ENCODE measurements around the gene GRM4. TPM values are rescaled to one million over a fixed set of nuclear protein-coding genes. Genes with fewer than 3 reads are reported as not detected.

The GRM4 gene
- total and polyA plus RNA-seq, 4 donors, result not detected

GRCh38 chr6:34176261-34177031 lies 30.6 kb upstream of the GRM4 start:
- DNase-seq (ENCODE audit: low spot score), result no peak
- Histone ChIP-seq H3K36me3 (ENCODE audit: control insufficient read depth in 4 of 4, insufficient read depth in 3 of 4, low read depth in 1 of 4, low read length in 3 of 4) (no peaks in the 10 kb centered on the region), H3K9me3 (ENCODE audit: control insufficient read depth in 4 of 4, low read length in 3 of 4) (no peaks in the 10 kb centered on the region), H3K27me3 (ENCODE audit: control insufficient read depth in 4 of 4, insufficient read depth in 4 of 4, low read length in 3 of 4) (no peaks in the 10 kb centered on the region), H3K4me1 (ENCODE audit: control insufficient read depth in 4 of 4, insufficient read depth in 4 of 4, low read length in 3 of 4) (no peaks in the 10 kb centered on the region), H3K4me3 (ENCODE audit: low read depth in 1 of 3, low read length in 3 of 3) (no peak overlapping the region), H3K27ac (ENCODE audit: low read depth in 1 of 2, low read length in 2 of 2) (no peak overlapping the region), H3K9ac (ENCODE audit: low read depth in 1 of 2, low read length in 2 of 2) (no peak overlapping the region)
- WGBS, result 82% methylated on average over 9 of the region's 9 CpGs
- TF ChIP-seq CTCF (IDR thresholded peaks at IDR 0.05; ENCODE audit: low read depth, low read length, missing input control) (no peak), HNF4G (IDR thresholded peaks at IDR 0.05) (no peak), SP1 (IDR thresholded peaks at IDR 0.05) (no peak), TAF1 (conservative IDR thresholded peaks at IDR 0.05) (no peak), FOXA1 (IDR thresholded peaks at IDR 0.05) (no peak), ATF3 (IDR thresholded peaks at IDR 0.05) (no peak), GABPA (IDR thresholded peaks at IDR 0.05 in 1 of 2, conservative IDR thresholded peaks at IDR 0.05 in 1 of 2) (no peak), HNF4A (conservative IDR thresholded peaks at IDR 0.05) (no peak), FOXA2 (IDR thresholded peaks at IDR 0.05) (no peak), EGR1 (IDR thresholded peaks at IDR 0.05; ENCODE audit: low read depth in 2 of 2) (no peak)
- TF ChIP-seq, protein P1, sequence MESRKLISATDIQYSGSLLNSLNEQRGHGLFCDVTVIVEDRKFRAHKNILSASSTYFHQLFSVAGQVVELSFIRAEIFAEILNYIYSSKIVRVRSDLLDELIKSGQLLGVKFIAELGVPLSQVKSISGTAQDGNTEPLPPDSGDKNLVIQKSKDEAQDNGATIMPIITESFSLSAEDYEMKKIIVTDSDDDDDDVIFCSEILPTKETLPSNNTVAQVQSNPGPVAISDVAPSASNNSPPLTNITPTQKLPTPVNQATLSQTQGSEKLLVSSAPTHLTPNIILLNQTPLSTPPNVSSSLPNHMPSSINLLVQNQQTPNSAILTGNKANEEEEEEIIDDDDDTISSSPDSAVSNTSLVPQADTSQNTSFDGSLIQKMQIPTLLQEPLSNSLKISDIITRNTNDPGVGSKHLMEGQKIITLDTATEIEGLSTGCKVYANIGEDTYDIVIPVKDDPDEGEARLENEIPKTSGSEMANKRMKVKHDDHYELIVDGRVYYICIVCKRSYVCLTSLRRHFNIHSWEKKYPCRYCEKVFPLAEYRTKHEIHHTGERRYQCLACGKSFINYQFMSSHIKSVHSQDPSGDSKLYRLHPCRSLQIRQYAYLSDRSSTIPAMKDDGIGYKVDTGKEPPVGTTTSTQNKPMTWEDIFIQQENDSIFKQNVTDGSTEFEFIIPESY (IDR thresholded peaks at IDR 0.05), result no peak

- DNase-seq (ENCODE audit: low spot score), result no peak
- H3K4me1 ChIP-seq (ENCODE audit: control insufficient read depth in 4 of 4, insufficient read depth in 4 of 4, low read length in 3 of 4), result no peaks in the 10 kb centered on the region
- TF ChIP-seq SP1 (IDR thresholded peaks at IDR 0.05), result no peak
- no peak for TF ChIP-seq JUND (IDR thresholded peaks at IDR 0.05)
- no peak for TF ChIP-seq EGR1 (IDR thresholded peaks at IDR 0.05; ENCODE audit: low read depth in 2 of 2)
- no peak for TF ChIP-seq TAF1 (conservative IDR thresholded peaks at IDR 0.05)
- TF ChIP-seq ATF3 (IDR thresholded peaks at IDR 0.05), result no peak
- TF ChIP-seq CTCF (IDR thresholded peaks at IDR 0.05; ENCODE audit: low read depth, low read length, missing input control), result no peak
- TF ChIP-seq YY1 (IDR thresholded peaks at IDR 0.05), result no peak
- TF ChIP-seq, protein P1 (IDR thresholded peaks at IDR 0.05), result no peak
- TF ChIP-seq, protein P2, sequence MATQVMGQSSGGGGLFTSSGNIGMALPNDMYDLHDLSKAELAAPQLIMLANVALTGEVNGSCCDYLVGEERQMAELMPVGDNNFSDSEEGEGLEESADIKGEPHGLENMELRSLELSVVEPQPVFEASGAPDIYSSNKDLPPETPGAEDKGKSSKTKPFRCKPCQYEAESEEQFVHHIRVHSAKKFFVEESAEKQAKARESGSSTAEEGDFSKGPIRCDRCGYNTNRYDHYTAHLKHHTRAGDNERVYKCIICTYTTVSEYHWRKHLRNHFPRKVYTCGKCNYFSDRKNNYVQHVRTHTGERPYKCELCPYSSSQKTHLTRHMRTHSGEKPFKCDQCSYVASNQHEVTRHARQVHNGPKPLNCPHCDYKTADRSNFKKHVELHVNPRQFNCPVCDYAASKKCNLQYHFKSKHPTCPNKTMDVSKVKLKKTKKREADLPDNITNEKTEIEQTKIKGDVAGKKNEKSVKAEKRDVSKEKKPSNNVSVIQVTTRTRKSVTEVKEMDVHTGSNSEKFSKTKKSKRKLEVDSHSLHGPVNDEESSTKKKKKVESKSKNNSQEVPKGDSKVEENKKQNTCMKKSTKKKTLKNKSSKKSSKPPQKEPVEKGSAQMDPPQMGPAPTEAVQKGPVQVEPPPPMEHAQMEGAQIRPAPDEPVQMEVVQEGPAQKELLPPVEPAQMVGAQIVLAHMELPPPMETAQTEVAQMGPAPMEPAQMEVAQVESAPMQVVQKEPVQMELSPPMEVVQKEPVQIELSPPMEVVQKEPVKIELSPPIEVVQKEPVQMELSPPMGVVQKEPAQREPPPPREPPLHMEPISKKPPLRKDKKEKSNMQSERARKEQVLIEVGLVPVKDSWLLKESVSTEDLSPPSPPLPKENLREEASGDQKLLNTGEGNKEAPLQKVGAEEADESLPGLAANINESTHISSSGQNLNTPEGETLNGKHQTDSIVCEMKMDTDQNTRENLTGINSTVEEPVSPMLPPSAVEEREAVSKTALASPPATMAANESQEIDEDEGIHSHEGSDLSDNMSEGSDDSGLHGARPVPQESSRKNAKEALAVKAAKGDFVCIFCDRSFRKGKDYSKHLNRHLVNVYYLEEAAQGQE (IDR thresholded peaks at IDR 0.05), result no peak
- no peak for TF ChIP-seq NR2F2 (IDR thresholded peaks at IDR 0.05)
- TF ChIP-seq RXRA (IDR thresholded peaks at IDR 0.05), result no peak
- TF ChIP-seq GABPA (IDR thresholded peaks at IDR 0.05 in 1 of 2, conservative IDR thresholded peaks at IDR 0.05 in 1 of 2), result no peak
- no peak overlapping the region for H3K4me3 ChIP-seq (ENCODE audit: low read depth in 1 of 3, low read length in 3 of 3)
- H3K27ac ChIP-seq (ENCODE audit: low read depth in 1 of 2, low read length in 2 of 2), result no peak overlapping the region
- H3K9ac ChIP-seq (ENCODE audit: low read depth in 1 of 2, low read length in 2 of 2), result no peak overlapping the region
- no peaks in the 10 kb centered on the region for H3K27me3 ChIP-seq (ENCODE audit: control insufficient read depth in 4 of 4, insufficient read depth in 4 of 4, low read length in 3 of 4)
- no peaks in the 10 kb centered on the region for H3K36me3 ChIP-seq (ENCODE audit: control insufficient read depth in 4 of 4, insufficient read depth in 3 of 4, low read depth in 1 of 4, low read length in 3 of 4)
- WGBS, result 88% methylated on average over 3 of the region's 3 CpGs
- H3K9me3 ChIP-seq (ENCODE audit: control insufficient read depth in 4 of 4, low read length in 3 of 4), result no peaks in the 10 kb centered on the region
Measured at GRCh38 chr6:34174846-34175399, 29.0 kb upstream of the GRM4 start.
